Left lung (tissue), 10 donors: ENCODE results near the gene PRODH2. TPM values are rescaled to one million over a fixed set of nuclear protein-coding genes. Genes with fewer than 3 reads are reported as not detected.
A peak's percentile ranks its signal among the peaks of the same experiment; 100 is the strongest.

ENCODE experiments used
- ATAC-seq: fragments of 200-7000 bp; cut with Tn5 transposase; one replicate; pipeline ENCODE4 v1.9.1; 2020; ENCODE audit warnings: moderate library complexity
- DNase-seq, 4 donors: peaks; one replicate each; pipeline ENCODE4 v3.0.0-alpha.2; 2013 to 2020
- H3K27ac ChIP-seq, 2 donors: fragments of 200-600 bp; sonication (generic) in 1 of 2; one replicate each; pipeline versions ENCODE4 v1.5.0 to v1.8.0; 2020 to 2021
- H3K27me3 ChIP-seq, 2 donors: fragments of 200-600 bp; sonication (generic) in 1 of 2; one replicate each; pipeline versions ENCODE4 v1.5.0 to v1.8.0; 2020 to 2021
- H3K36me3 ChIP-seq, 2 donors: fragments of 200-600 bp; sonication (generic) in 1 of 2; one replicate each; pipeline versions ENCODE4 v1.5.0 to v1.8.0; 2020 to 2021
- H3K4me1 ChIP-seq, 2 donors: fragments of 200-600 bp; one replicate each; pipeline ENCODE4 v1.8.0; 2021
- H3K4me3 ChIP-seq, 2 donors: fragments of 200-600 bp; sonication (generic) in 1 of 2; one replicate each; pipeline versions ENCODE4 v1.5.0 to v1.8.0; 2020 to 2021; ENCODE audit warnings: mild to moderate bottlenecking in 1 of 2
- H3K9me3 ChIP-seq, 2 donors: fragments of 200-600 bp; sonication (generic) in 1 of 2; one replicate each; pipeline versions ENCODE4 v1.5.0 to v1.8.0; 2020 to 2021
- intact Hi-C, 2 donors: fragments of 100-400 bp; cut with DNase I; formaldehyde crosslinking; loops; one replicate each; pipeline versions ENCODE4 v1.11.2 to v1.14.2; 2022
- polyA plus RNA-seq, 6 donors: library from polyadenylated mRNA; unstranded; fragments of 120-200 nt; gene quantifications; one replicate each; pipeline ENCODE4 v1.2.1, GENCODE V29; 2013; ENCODE audit not compliant: insufficient read length in 6 of 6
- total RNA-seq, 2 donors: library from RNA; stranded (reverse); fragmentation: NEBNext Ultra II Directional; extraction: Animal tissue kit (Norgen Biotek cat#: 25700); gene quantifications; one replicate each; pipeline ENCODE4 v1.2.1, GENCODE V29; 2021
- TF ChIP-seq, protein P1 (sequence below), 2 donors: fragments of 200-600 bp; sonication (generic) in 1 of 2; IDR thresholded peaks; one replicate each; pipeline versions ENCODE4 v1.5.0 to v1.8.0; 2021; ENCODE audit warnings: antibody characterized with exemption in 2 of 2
- donor health status: DM: no; HTN: yes; CAD: no.
- donor health status: DM: no; HTN: no; CAD: no.

Gene PRODH2
- total and polyA plus RNA-seq, 8 donors: 0.15 to 0.31 (median 0.16) TPM; not detected in 5

DNA sequence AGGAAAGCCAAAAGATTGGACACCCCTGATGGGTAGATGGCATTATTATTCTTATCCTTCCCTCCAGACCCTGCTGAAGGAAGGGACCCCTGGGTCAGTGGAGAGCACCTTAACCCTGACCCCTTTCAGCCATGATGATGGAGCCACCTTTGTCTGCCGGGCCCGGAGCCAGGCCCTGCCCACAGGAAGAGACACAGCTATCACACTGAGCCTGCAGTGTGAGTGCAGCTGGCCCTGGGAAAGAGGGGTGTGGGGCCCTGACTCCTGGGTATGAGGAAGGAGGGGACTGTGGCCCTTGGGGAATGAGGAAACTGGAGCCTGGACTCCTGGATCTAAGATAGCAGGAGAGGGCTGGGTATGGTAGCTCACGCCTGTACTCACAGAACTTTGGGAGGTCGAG lies 46.8 kb upstream of the PRODH2 start:
- Histone ChIP-seq H3K9me3 (no peaks in the 10 kb centered on the region), H3K4me3 (no peak overlapping the region), H3K27me3 (peaks cover 34 to 100% of the 10 kb centered on the region in 2 donors), H3K27ac (no peak overlapping the region), H3K36me3 (no peaks in the 10 kb centered on the region), H3K4me1 (peaks cover 0 to 24% of the 10 kb centered on the region in 2 donors)
- intact Hi-C loops: no loop called here
- ATAC-seq: no peak
- TF ChIP-seq, protein P1, sequence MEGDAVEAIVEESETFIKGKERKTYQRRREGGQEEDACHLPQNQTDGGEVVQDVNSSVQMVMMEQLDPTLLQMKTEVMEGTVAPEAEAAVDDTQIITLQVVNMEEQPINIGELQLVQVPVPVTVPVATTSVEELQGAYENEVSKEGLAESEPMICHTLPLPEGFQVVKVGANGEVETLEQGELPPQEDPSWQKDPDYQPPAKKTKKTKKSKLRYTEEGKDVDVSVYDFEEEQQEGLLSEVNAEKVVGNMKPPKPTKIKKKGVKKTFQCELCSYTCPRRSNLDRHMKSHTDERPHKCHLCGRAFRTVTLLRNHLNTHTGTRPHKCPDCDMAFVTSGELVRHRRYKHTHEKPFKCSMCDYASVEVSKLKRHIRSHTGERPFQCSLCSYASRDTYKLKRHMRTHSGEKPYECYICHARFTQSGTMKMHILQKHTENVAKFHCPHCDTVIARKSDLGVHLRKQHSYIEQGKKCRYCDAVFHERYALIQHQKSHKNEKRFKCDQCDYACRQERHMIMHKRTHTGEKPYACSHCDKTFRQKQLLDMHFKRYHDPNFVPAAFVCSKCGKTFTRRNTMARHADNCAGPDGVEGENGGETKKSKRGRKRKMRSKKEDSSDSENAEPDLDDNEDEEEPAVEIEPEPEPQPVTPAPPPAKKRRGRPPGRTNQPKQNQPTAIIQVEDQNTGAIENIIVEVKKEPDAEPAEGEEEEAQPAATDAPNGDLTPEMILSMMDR (IDR thresholded peaks at IDR 0.05): no peak
- DNase-seq: peak in 1 of 4 donors; percentile 35

DNA sequence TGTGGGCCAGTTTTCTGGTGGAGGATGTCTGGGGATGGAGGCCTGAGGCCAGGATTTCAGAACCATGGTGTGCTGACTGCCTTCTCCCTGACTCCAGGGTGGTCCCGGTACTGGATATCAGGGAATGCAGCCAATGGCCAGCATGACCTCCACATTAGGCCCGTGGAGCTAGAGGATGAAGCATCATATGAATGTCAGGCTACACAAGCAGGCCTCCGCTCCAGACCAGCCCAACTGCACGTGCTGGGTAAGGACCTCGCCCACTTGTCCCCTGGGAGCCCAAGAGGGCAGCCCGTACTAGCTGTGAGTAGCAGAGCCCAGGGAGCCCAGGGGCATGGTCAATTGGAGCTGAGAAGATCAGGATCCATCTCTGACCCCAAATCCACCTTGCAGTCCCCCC lies 45.7 kb upstream of the PRODH2 start:
- Histone ChIP-seq H3K9me3 (no peaks in the 10 kb centered on the region), H3K4me3 (no peak overlapping the region), H3K4me1 (peaks cover 0 to 24% of the 10 kb centered on the region in 2 donors), H3K27me3 (peaks cover 34 to 100% of the 10 kb centered on the region in 2 donors), H3K36me3 (no peaks in the 10 kb centered on the region), H3K27ac (no peak overlapping the region)
- TF ChIP-seq, protein P1 (IDR thresholded peaks at IDR 0.05): no peak
- ATAC-seq: no peak
- peak in 1 of 4 donors; percentile 36 for DNase-seq
- intact Hi-C loops: no loop called here

DNA sequence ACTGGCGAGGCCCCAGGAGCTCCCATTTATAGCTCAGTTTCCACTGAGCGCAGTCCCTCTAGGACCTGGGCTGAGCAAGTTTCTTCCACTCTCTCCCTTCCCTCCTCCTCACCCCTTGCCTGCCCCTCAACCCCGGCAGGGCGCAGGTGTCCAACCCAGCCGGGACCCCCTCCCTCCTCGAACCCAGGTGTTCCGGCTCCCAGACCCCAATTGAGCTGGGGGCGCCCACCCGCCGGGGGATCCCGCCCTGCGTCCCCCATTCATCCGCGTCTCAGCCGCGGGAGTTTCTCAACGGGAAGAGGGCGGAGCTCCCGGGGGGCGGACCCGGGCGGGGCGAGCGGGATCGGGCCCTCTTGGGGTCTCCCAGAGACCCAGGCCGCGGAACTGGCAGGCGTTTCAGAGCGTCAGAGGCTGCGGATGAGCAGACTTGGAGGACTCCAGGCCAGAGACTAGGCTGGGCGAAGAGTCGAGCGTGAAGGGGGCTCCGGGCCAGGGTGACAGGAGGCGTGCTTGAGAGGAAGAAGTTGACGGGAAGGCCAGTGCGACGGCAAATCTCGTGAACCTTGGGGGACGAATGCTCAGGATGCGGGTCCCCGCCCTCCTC lies 44.0 kb upstream of the PRODH2 start, which contains the start of gene KIRREL2:
TSS of gene KIRREL2 (plus strand) at position 366 of the 604 bp plus-strand sequence. CDS start at position 575, 209 bp downstream.
- H3K4me3 ChIP-seq: peak within 1 kb of the TSS; percentile 27 to 46
- H3K9me3 ChIP-seq: no peaks in the 10 kb centered on the region
- peaks cover 34 to 100% of the 10 kb centered on the region in 2 donors for H3K27me3 ChIP-seq
- ATAC-seq (peak; percentile 49), DNase-seq (peak in 2 of 4 donors; percentile 10 to 84)
- peaks cover 0 to 24% of the 10 kb centered on the region in 2 donors for H3K4me1 ChIP-seq
- no peaks in the 10 kb centered on the region for H3K36me3 ChIP-seq
- TF ChIP-seq, protein P1 (IDR thresholded peaks at IDR 0.05): no peak
- H3K27ac ChIP-seq: no peak within 1 kb of the TSS
- intact Hi-C loops: no loop called here

DNA sequence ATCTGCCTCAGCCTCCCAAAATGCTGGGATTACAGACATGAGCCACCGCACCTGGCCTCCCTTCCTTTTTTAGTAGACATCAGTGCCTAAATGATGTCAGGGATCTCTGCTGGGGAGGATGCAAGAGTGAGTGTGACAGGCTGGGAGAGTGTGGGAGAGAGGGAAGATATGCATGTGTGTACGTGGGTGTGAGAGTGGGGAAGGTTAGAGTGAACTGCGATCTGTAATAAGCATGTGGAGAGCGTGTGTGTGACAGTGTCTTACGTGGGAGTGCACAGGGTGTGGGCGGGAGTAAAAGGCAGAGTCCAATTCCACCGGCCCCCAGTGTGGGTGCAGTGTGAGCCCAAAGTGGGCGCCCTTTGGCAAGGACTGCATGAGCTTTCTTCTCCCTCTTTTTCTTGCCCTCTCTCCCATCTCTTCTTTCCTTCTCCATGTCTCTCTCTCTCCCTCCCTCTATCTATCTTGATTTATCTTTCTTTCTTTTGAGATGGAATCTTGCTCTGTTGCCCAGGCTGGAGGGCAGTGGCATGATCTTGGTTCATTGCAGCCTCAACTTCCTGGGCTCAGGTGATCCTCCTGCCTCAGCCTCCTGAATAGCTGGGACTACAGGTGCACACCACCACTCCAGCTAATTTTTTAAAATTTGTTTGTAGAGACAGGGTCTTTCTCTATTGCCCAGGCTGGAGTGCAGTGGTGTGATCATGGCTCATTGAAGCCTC lies 40.6 kb upstream of the PRODH2 start:
- peaks cover 22 to 100% of the 10 kb centered on the region in 2 donors for H3K27me3 ChIP-seq
- H3K27ac ChIP-seq: no peak overlapping the region
- TF ChIP-seq, protein P1 (IDR thresholded peaks at IDR 0.05): no peak
- H3K4me3 ChIP-seq: no peak overlapping the region
- no peaks in the 10 kb centered on the region for H3K36me3 ChIP-seq
- DNase-seq (peak in 1 of 4 donors; percentile 53), ATAC-seq (no peak)
- intact Hi-C loops: no loop called here
- peaks cover 0 to 14% of the 10 kb centered on the region in 2 donors for H3K4me1 ChIP-seq
- no peaks in the 10 kb centered on the region for H3K9me3 ChIP-seq
